SJSA1 (cell line): ENCODE data around the gene CAMK2D. TPM values are rescaled to one million over a fixed set of nuclear protein-coding genes. Genes with fewer than 3 reads are reported as not detected.
"Not testable (repeated sequence)": the region's sequence is repeated elsewhere in the genome, so short reads cannot be mapped to it uniquely, and the experiment has no call there.

ENCODE experiments used
- DNase-seq, 2 experiments: peaks; one replicate each; pipeline ENCODE4 v3.0.0-alpha.2; 2015 to 2020; ENCODE audit warnings: low spot score in 2 of 2, low read depth in 1 of 2
- H3K27ac ChIP-seq: fragments of 250-450 bp; sonication (Bioruptor Pico); 2 replicates; pipeline ENCODE4 v1.5.1; 2020; ENCODE audit warnings: mild to moderate bottlenecking, moderate library complexity
- H3K27me3 ChIP-seq: fragments of 250-450 bp; sonication (Bioruptor Pico); replicated peaks from 2 replicates; pipeline ENCODE4 v1.5.1; 2020; ENCODE audit warnings: mild to moderate bottlenecking, moderate library complexity
- H3K36me3 ChIP-seq: fragments of 250-450 bp; sonication (Bioruptor Pico); 2 replicates; pipeline ENCODE4 v1.5.1; 2020; ENCODE audit warnings: mild to moderate bottlenecking
- H3K4me1 ChIP-seq: fragments of 250-450 bp; sonication (Bioruptor Pico); replicated peaks from 2 replicates; pipeline ENCODE4 v1.6.1; 2021; ENCODE audit warnings: mild to moderate bottlenecking
- H3K4me3 ChIP-seq: fragments of 250-450 bp; sonication (Bioruptor Pico); 2 replicates; pipeline ENCODE4 v1.5.1; 2020; ENCODE audit warnings: mild to moderate bottlenecking
- H3K9me3 ChIP-seq: fragments of 250-450 bp; sonication (Bioruptor Pico); replicated peaks from 2 replicates; pipeline ENCODE4 v1.5.1; 2020; ENCODE audit warnings: mild to moderate bottlenecking
- total RNA-seq: library from RNA; depleted of rRNA; stranded (reverse); fragments of >200 nt; shearing (Covaris generic); gene quantifications from 2 replicates; pipeline ENCODE4 v1.2.3, GENCODE V29; 2014

The CAMK2D gene
- total RNA-seq, 1 experiment from 2014 or later, result 42.7 TPM

DNA sequence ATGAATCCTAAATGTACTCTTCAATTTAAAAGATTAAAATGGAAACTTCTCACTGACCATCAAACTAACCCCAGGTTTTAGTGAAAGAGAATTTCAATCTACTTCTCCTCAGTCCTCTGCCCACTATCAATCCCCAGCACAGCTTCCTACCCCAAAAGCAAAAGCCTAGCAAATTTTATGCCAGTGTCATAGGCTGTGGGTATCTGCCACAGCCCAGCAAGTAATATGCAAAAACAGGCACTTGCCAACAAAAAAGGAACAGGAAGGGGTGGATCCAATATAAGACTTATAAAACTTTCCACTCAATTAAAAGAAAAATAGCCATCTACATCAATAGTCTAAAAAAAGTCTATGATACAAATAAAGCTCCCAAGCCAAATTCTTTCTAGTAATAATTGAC is 22.3 kb downstream of the CAMK2D start:
- Histone ChIP-seq H3K9me3 (no peaks in the 10 kb centered on the region), H3K4me1 (no peaks in the 10 kb centered on the region), H3K36me3 (peaks cover 3% of the 10 kb centered on the region; the same call in 1 of the 2 replicates), H3K4me3 (no peak overlapping the region), H3K27ac (no peak overlapping the region), H3K27me3 (no peaks in the 10 kb centered on the region)
- DNase-seq, result no peak

DNA sequence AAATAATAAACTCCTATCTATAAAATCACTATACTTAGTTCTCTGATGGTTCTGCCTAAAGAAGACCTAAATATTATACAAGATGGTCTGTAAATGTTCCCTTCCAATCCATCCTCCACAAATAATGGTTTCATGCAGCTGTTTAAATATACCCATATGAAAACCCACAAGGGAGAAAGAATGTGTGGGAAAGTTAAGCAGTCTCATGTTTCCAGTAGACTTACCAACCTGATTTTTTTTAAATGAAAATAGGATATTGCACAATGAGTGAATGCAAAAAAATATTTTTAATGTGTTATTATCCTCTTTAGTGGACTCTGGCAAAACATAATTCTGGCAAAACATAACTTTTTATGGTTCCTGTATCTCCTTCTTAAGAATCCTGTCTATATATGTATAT is 23.3 kb downstream of the CAMK2D start:
- Histone ChIP-seq H3K27ac (no peak overlapping the region), H3K36me3 (peaks cover 3% of the 10 kb centered on the region; the same call in 1 of the 2 replicates)
- no peak for DNase-seq

DNA sequence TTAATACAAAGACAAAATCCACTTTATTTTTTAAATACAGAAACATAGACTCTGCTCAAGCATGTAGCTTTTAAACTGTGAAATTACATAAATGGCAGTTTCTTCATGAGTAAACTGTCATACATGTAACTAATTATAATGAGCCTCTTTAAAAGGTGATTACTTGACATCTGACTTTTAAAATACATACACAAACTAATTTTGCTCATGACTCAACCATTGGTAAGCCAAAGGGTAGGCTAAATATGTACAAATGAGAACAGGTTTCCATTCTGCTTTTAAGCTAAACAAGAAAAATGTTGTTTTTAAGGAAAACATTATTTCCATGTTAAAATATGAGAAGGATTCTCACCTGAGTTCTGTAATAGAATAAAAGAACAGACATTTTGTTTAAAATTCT is 27.9 kb downstream of the CAMK2D start:
- H3K4me1 ChIP-seq, result no peaks in the 10 kb centered on the region
- no peaks in the 10 kb centered on the region for H3K36me3 ChIP-seq
- H3K9me3 ChIP-seq, result no peaks in the 10 kb centered on the region
- H3K4me3 ChIP-seq, result no peak overlapping the region
- DNase-seq, result no peak
- H3K27ac ChIP-seq, result no peak overlapping the region
- H3K27me3 ChIP-seq, result no peaks in the 10 kb centered on the region

More for the DNA sequence above, 23.3 kb downstream of the CAMK2D start:
- Histone ChIP-seq H3K4me1 (no peaks in the 10 kb centered on the region), H3K9me3 (no peaks in the 10 kb centered on the region), H3K4me3 (no peak overlapping the region), H3K27me3 (no peaks in the 10 kb centered on the region)

DNA sequence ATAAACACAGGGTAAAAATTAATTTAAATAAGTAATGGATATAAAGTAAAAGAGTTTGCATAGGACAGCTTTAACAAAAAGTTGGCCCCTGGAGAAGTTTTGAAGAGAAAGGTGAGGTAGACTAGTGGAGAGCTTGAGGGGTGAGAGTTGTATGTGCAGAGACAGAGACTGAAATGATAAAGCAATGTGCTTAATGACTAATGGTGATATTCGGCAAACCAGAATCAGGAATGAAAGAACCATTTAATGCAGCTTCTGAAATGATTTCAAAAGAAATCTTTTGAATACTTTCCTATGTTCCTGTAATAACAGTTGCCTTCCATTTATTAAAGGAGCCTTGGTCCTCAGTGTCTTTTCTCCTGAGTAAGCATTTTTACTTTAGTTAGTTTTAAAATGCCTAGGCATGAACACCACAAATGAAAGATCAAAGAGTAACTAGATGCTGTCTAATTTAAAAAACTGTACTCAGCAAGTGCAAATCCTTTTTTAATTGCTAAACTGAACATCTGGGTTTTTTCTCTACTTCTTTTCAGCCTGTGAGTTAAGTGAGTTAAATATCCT is 28.5 kb downstream of the CAMK2D start:
- Histone ChIP-seq H3K27ac (no peak overlapping the region), H3K36me3 (no peaks in the 10 kb centered on the region), H3K4me1 (no peaks in the 10 kb centered on the region), H3K4me3 (no peak overlapping the region), H3K27me3 (no peaks in the 10 kb centered on the region), H3K9me3 (no peaks in the 10 kb centered on the region)
- DNase-seq, result no peak

DNA sequence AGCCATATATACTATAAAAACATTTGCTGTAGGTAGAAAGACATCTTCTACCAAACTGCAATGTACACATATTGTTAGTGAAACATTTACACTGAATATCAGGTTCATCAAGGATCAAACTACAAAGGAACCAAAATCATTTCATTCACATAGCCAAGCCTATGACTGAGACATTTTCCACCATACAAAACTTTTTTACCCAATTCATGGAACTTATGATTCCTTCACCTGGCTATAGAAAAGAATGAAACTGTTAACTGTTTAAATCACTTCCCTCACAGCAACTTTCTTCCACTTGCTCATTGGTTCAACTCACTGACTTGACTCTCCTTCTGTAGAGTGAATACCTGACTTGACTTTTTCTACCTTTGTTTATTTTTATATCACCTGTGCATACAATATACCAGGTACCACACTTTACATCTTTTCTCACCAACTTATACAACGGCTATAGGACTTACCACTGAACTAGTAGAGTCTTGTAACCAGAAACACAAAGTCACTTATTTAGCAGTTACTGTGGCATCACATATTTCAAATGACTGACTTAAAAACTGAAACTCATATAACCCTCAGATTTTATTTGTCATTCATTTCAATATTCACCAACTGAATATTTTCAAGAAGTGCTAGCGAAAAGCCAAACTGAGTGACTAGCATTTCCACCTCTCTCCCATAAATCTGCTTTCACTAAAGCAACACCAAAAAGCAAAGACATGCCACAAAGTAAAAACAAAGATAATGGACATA is 30.9 kb downstream of the CAMK2D start:
- H3K27ac ChIP-seq, result no peak overlapping the region
- no peaks in the 10 kb centered on the region for H3K27me3 ChIP-seq
- H3K4me1 ChIP-seq, result no peaks in the 10 kb centered on the region
- H3K9me3 ChIP-seq, result no peaks in the 10 kb centered on the region
- no peak for DNase-seq
- H3K4me3 ChIP-seq, result no peak overlapping the region
- no peaks in the 10 kb centered on the region for H3K36me3 ChIP-seq

DNA sequence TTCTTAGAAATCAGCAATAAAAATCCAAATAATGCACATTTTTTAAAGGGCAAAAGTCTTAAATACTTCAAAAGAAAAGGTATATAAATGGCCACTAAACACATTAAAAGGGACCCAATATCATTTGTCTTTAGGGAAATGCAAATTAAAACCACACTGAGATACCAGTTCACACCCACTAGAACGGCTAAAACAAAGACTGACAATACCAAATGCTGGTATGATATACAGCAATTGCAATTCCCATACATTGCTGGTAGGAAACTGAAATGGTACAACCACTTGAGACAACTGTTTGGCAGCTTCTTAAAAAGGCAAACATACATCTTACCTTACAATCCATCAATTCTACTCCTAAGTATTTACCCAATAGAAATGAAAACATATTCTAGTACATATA is 33.7 kb downstream of the CAMK2D start:
- Histone ChIP-seq H3K4me3 (no peak overlapping the region), H3K9me3 (no peaks in the 10 kb centered on the region), H3K36me3 (no peaks in the 10 kb centered on the region), H3K4me1 (peaks cover 5% of the 10 kb centered on the region), H3K27me3 (no peaks in the 10 kb centered on the region), H3K27ac (no peak overlapping the region)
- DNase-seq, result no peak

DNA sequence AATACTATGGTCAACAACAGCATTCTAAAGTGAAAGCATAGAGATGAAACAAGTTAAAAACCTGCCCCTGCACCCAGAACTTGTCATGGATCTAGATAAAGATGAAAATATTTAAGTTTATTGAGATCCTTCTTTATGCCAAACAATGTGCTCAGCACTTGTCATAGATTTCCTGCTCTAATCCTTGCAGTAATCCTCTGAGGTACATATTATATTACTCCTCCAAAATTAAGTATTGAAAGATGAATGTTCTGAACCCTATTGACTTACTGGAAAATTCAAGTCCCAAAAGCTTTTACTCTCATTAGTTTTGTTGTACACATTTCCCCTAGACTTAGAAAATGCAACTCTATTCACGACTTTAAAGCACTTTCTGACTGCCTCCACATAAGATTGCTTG is 35.6 kb downstream of the CAMK2D start:
- Histone ChIP-seq H3K27ac (no peak overlapping the region), H3K4me3 (no peak overlapping the region), H3K9me3 (no peaks in the 10 kb centered on the region), H3K36me3 (no peaks in the 10 kb centered on the region), H3K27me3 (no peaks in the 10 kb centered on the region), H3K4me1 (peaks cover 5% of the 10 kb centered on the region)
- DNase-seq, result no peak

DNA sequence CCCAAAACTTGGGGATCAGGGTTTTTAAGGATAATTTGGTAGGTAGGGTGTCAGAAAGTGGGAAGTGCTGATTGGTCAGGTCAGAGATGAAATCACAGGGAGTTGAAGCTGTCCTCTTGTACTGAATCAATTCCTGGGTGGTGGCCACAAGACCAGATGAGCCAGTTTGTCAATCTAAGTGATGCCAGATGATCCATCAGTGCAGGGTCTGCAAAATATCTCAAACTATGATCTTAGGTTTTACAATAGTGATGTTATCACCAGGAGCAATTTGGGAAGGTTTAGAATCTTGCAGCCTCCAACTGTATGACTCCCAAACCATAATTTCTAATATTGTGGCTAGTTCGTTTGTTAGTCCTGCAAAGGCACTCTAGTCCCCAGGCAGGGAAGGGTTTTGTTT is 43.3 kb downstream of the CAMK2D start:
- H3K4me3 ChIP-seq, result no peak overlapping the region
- H3K27me3 ChIP-seq, result no peaks in the 10 kb centered on the region
- no peaks in the 10 kb centered on the region for H3K36me3 ChIP-seq
- no peaks in the 10 kb centered on the region for H3K9me3 ChIP-seq
- H3K4me1 ChIP-seq, result peaks cover 1% of the 10 kb centered on the region
- no peak for DNase-seq
- H3K27ac ChIP-seq, result no peak overlapping the region

DNA sequence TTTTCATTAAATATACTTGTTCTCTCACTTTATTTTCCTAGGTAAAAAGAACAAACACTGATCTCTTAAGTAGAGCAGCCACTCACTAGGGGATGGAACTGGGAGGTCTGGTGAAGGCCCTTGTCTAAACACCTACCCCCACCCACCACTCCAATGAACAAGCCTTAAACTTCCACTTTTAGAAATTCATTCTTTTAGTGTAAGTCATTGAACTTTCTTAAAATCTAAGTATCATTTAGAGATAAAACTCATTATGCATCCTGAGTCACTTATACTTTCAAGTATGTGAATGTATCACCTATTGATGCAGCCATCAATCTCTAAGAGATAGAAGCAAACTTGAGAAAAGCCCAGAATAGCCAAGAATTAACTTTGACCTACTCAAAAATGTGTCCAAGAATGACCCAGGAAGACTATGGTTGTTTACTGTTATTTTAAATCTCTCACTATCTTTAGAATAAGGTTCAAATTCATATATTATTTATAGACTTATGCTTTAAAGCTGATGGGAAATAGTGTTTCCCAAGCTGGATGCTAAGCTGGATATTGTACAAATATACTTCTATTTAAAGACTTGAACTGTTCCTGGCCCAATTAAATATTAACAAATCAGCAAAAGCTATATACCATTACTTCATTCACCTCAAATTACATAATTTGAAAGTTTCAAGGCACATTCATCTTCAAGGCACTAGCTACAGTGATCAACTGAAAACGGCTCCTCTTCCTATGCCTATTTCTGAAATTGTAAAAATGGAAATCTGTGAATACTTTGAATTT is 49.5 kb downstream of the CAMK2D start:
- no peaks in the 10 kb centered on the region for H3K36me3 ChIP-seq
- DNase-seq, result no peak
- H3K27ac ChIP-seq, result no peak overlapping the region
- H3K4me1 ChIP-seq, result peaks cover 10% of the 10 kb centered on the region
- H3K4me3 ChIP-seq, result no peak overlapping the region
- no peaks in the 10 kb centered on the region for H3K27me3 ChIP-seq
- no peaks in the 10 kb centered on the region for H3K9me3 ChIP-seq

DNA sequence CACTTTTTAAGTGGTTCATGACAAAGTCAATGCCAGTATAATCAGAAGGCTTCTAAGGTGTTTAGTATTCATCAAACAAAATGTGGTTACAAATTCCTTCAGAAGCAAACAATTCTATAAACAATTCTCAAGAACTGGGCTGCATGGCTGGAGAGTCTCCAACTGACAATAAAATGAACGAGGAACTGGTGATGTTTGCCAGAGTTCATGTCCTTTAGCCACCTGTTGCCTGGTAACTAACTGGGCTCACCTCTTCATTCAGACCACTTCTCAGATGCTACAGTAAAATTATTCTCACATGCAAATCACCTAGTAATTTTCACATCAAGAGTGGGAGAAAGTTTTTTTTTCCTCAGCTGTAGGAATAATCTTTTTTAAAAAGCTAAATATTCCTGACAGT is 53.3 kb downstream of the CAMK2D start:
- Histone ChIP-seq H3K4me3 (no peak overlapping the region), H3K4me1 (peaks cover 10% of the 10 kb centered on the region), H3K9me3 (no peaks in the 10 kb centered on the region), H3K36me3 (no peaks in the 10 kb centered on the region), H3K27me3 (no peaks in the 10 kb centered on the region), H3K27ac (no peak overlapping the region)
- peak in 1 of 2 experiments; percentile 42 for DNase-seq

DNA sequence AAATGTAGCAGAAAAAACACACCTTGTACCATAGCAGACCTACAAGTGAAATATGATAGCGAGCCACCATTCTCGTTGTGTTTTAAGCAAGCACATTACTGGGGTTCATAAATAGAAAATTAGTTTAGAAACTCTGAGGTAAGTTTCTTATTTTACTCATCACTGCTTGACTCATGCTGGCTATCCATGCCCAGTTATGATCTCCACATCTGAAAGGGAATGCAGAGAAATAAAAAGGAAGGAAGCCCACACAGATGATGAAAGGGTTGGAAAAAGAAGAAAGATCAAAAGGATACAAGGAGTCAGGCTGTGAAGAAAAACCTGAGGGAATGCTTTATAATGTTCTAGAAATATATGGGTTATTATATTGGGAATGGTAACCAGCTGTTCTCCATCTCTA is 54.5 kb downstream of the CAMK2D start:
- Histone ChIP-seq H3K36me3 (no peaks in the 10 kb centered on the region), H3K27ac (no peak overlapping the region), H3K27me3 (no peaks in the 10 kb centered on the region), H3K4me1 (peaks cover 10% of the 10 kb centered on the region), H3K9me3 (no peaks in the 10 kb centered on the region), H3K4me3 (no peak overlapping the region)
- DNase-seq, result no peak

DNA sequence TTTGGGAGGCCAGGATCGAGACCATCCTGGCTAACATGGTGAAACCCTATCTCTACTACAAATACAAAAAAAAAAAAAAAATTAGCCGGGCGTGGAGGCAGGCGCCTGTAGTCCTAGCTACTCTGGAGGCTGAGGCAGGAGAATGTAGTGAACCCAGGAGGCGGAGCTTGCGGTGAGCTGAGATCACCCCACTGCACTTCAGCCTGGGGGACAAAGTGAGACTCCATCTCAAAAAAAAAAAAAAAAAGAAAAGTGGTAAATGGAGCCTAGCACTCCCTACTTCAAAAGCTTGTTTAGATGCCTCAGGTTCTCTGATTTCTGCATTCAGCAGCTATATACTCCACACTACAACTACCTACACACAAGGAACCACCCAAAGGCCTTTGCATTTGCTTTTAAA is 56.4 kb downstream of the CAMK2D start:
- H3K36me3 ChIP-seq, DNase-seq, H3K9me3 ChIP-seq, H3K27ac ChIP-seq, H3K4me3 ChIP-seq, H3K27me3 ChIP-seq: not testable (repeated sequence)
- peaks cover 28% of the 10 kb centered on the region for H3K4me1 ChIP-seq

DNA sequence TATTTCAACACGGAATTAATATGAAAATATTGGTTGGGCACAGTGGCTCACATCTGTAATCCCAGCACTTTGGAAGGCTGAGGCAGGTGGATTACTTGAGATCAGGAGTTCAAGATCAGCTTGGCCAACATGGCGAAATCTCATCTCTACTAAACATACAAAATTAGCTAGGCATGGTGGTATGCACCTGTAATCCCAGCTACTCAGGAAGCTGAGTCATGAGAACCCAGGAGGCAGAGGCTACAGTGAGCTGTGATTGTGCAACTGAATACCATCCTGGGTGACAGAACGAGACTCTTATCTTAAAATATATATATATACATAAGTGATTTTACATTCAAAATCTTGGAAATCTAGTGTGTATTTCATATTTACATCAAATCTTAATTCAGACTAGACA is 58.9 kb downstream of the CAMK2D start:
- H3K9me3 ChIP-seq, H3K27me3 ChIP-seq, H3K36me3 ChIP-seq, H3K27ac ChIP-seq, H3K4me3 ChIP-seq, DNase-seq: not testable (repeated sequence)
- H3K4me1 ChIP-seq, result peaks cover 31% of the 10 kb centered on the region

DNA sequence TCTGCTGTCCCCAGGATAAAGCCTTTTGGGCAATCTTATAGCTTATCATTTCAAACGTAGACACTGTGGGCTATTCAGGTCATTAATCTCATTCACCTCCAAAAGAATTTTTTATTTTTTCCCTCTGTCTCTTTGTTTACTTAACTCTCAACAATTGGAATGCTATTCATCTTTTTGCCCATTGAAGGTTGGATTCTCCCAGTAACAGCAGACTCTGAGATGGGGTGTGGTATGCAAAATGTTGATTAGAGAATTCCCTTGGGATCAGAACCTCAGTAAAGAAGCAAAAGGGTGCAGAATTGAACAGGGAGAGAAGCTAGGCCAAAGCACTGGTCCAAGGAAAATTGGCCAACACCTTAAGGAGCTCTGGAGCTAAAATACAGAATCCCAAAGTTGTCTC is 60.4 kb downstream of the CAMK2D start:
- H3K4me1 ChIP-seq, result peaks cover 31% of the 10 kb centered on the region
- H3K9me3 ChIP-seq, result no peaks in the 10 kb centered on the region
- H3K36me3 ChIP-seq, result peaks cover 4% of the 10 kb centered on the region; the same call in 1 of the 2 replicates
- no peak overlapping the region for H3K4me3 ChIP-seq
- H3K27me3 ChIP-seq, result no peaks in the 10 kb centered on the region
- peak overlapping the region; percentile 40 for H3K27ac ChIP-seq
- peak in 1 of 2 experiments; percentile 47 for DNase-seq
